GM18505 (cell line): Measurements from ENCODE around the gene CEP57L1.

ENCODE experiments used
- ATAC-seq: cut with Tn5 transposase; IDR thresholded peaks from one replicate; pipeline ENCODE4 v1.9.1; 2021; ENCODE audit not compliant: unreplicated experiment
- POLR2A ChIP-seq: IDR thresholded peaks from 4 replicates; pipeline ENCODE4 v1.6.1; 2011; ENCODE audit warnings: borderline replicate concordance; ENCODE audit not compliant: insufficient read depth, insufficient read length; ENCODE audit errors: extremely low read depth

Gene CEP57L1

GRCh38 chr6:109192865-109193264 lies 97.6 kb downstream of the CEP57L1 start:
- ATAC-seq, result no peak
- TF ChIP-seq POLR2A, result no peak

- TF ChIP-seq POLR2A, result no peak
- ATAC-seq, result no peak
Observed at GRCh38 chr6:109194880-109195279, 99.6 kb downstream of the CEP57L1 start.

- no peak for ATAC-seq
- TF ChIP-seq POLR2A, result no peak
Observed at GRCh38 chr6:109197061-109197460, 101.8 kb downstream of the CEP57L1 start.

- ATAC-seq, result no peak
- TF ChIP-seq POLR2A, result no peak
Observed at GRCh38 chr6:109202409-109203264, 107.3 kb downstream of the CEP57L1 start.

- no peak for ATAC-seq
- TF ChIP-seq POLR2A, result no peak
Observed at GRCh38 chr6:109204511-109204910, 109.2 kb downstream of the CEP57L1 start.

GRCh38 chr6:109212683-109213082 lies 117.4 kb downstream of the CEP57L1 start:
- no peak for TF ChIP-seq POLR2A
- ATAC-seq, result no peak
